Lung (tissue), 12 donors: Measurements from ENCODE around the gene EFS. TPM values are rescaled to one million over a fixed set of nuclear protein-coding genes. Genes with fewer than 3 reads are reported as not detected.

Experiments used
- ATAC-seq: fragments of 200-7000 bp; cut with Tn5 transposase; one replicate; pipeline ENCODE4 v1.9.1; 2020; ENCODE audit warnings: moderate number of reproducible peaks; ENCODE audit not compliant: insufficient read depth, low FRiP score
- DNase-seq, 3 donors: peaks; one replicate each; pipeline ENCODE4 v3.0.0-alpha.2; 2013 to 2017
- H3K27ac ChIP-seq, 2 donors: one replicate each; pipeline ENCODE4 v1.5.1; 2013; ENCODE audit warnings: mild to moderate bottlenecking in 2 of 2, moderate library complexity in 2 of 2, control low read depth in 1 of 2, inconsistent platforms in 1 of 2, low read depth in 1 of 2, low read length in 1 of 2
- H3K27me3 ChIP-seq, 3 donors: one replicate each; pipeline ENCODE4 v1.5.1; 2013; ENCODE audit warnings: low read length in 2 of 3; ENCODE audit not compliant: control insufficient read depth in 3 of 3, insufficient read depth in 3 of 3
- H3K36me3 ChIP-seq, 4 donors: one replicate each; pipeline ENCODE4 v1.5.1; 2013; ENCODE audit warnings: low read length in 4 of 4, mild to moderate bottlenecking in 1 of 4, moderate library complexity in 1 of 4; ENCODE audit not compliant: control insufficient read depth in 4 of 4, insufficient read depth in 4 of 4
- H3K4me1 ChIP-seq, 5 donors: one replicate each; pipeline ENCODE4 v1.5.1; 2013; ENCODE audit warnings: low read length in 5 of 5, mild to moderate bottlenecking in 2 of 5, moderate library complexity in 1 of 5; ENCODE audit not compliant: control insufficient read depth in 5 of 5, insufficient read depth in 5 of 5
- H3K4me3 ChIP-seq: one replicate; pipeline ENCODE4 v1.5.1; 2013; ENCODE audit warnings: mild to moderate bottlenecking, control low read depth, moderate library complexity
- H3K9ac ChIP-seq, 2 donors: one replicate each; pipeline ENCODE4 v1.5.1; 2013; ENCODE audit warnings: low read length in 2 of 2, control low read depth in 1 of 2; ENCODE audit not compliant: insufficient read depth in 1 of 2
- H3K9me3 ChIP-seq, 4 donors: one replicate each; pipeline ENCODE4 v1.5.1; 2013; ENCODE audit warnings: low read length in 3 of 4, mild to moderate bottlenecking in 1 of 4, moderate library complexity in 1 of 4; ENCODE audit not compliant: control insufficient read depth in 4 of 4, insufficient read depth in 3 of 4
- whole genome bisulfite sequencing, 2 donors: extraction: QIAGEN DNeasy Blood & Tissue Kit; methylation state at CpG; one replicate each; pipeline ENCODE4 v1.1.7; 2013; 5-methylcytosine and 5-hydroxymethylcytosine counted together
- polyA plus RNA-seq, 2 donors: library from polyadenylated mRNA; stranded (reverse); fragments of 200-250 nt; gene quantifications; one replicate each; pipeline ENCODE4 v1.2.1, GENCODE V29; 2013
- total RNA-seq, 2 donors: library from RNA; depleted of rRNA in 1 of 2; stranded (reverse); fragments of >200 nt in 1 of 2; gene quantifications; one replicate each; pipeline ENCODE4 v1.2.1, GENCODE V29; 2014 to 2021
- TF ChIP-seq, protein P1 (sequence below): IDR thresholded peaks from 2 replicates; pipeline ENCODE4 v1.5.1; 2012; ENCODE audit warnings: mild to moderate bottlenecking; ENCODE audit errors: control extremely low read depth, extremely low read depth
- donor health status: control.
- donor health status: control.
- donor health status: Bipolar disorder and iron deficiency.
- donor health status: healthy.
- donor health status: DM: yes; HTN: yes; CAD: no.

Gene EFS
- total and polyA plus RNA-seq, 4 donors, result 6.5 to 19.9 (median 12.7) TPM

DNA sequence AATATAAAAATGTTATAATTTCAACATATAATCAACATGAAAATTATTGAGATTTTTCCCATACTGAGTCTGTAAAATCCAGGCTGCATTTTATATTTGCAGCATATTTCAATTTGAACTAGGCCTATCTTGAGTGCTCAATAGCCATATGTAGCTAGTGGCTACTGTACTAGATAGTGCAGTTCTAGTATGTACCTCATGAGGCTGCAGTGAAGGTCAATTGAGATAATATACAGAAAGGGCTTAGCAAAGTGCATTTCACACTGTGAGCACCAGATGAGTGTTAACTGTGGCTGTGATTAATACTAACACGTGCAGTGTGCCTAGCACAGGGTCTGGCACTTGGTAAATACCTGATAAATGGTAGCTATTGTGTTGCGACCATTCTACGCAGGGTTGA, 6.9 kb downstream of the EFS start:
- ATAC-seq, result no peak
- TF ChIP-seq, protein P1, sequence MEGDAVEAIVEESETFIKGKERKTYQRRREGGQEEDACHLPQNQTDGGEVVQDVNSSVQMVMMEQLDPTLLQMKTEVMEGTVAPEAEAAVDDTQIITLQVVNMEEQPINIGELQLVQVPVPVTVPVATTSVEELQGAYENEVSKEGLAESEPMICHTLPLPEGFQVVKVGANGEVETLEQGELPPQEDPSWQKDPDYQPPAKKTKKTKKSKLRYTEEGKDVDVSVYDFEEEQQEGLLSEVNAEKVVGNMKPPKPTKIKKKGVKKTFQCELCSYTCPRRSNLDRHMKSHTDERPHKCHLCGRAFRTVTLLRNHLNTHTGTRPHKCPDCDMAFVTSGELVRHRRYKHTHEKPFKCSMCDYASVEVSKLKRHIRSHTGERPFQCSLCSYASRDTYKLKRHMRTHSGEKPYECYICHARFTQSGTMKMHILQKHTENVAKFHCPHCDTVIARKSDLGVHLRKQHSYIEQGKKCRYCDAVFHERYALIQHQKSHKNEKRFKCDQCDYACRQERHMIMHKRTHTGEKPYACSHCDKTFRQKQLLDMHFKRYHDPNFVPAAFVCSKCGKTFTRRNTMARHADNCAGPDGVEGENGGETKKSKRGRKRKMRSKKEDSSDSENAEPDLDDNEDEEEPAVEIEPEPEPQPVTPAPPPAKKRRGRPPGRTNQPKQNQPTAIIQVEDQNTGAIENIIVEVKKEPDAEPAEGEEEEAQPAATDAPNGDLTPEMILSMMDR, result no peak
- no peaks in the 10 kb centered on the region for H3K27me3 ChIP-seq
- H3K9ac ChIP-seq, result no peak overlapping the region
- no peak overlapping the region for H3K27ac ChIP-seq
- H3K4me1 ChIP-seq, result peaks cover 0 to 16% (median 0%) of the 10 kb centered on the region in 5 donors
- no peaks in the 10 kb centered on the region for H3K9me3 ChIP-seq
- peaks cover 0 to 25% (median 13%) of the 10 kb centered on the region in 4 donors for H3K36me3 ChIP-seq
- 86 to 87% methylated on average over 3 of the region's 3 CpGs for WGBS, 2 donors
- no peak overlapping the region for H3K4me3 ChIP-seq
- DNase-seq, result no peak

GRCh38 chr14:23357261-23357660, 7.7 kb downstream of the EFS start:
- Histone ChIP-seq H3K27me3 (no peaks in the 10 kb centered on the region), H3K4me1 (peaks cover 0 to 14% (median 3%) of the 10 kb centered on the region in 5 donors), H3K4me3 (no peak overlapping the region), H3K36me3 (peaks cover 0 to 25% (median 12%) of the 10 kb centered on the region in 4 donors), H3K27ac (no peak overlapping the region), H3K9me3 (no peaks in the 10 kb centered on the region), H3K9ac (no peak overlapping the region)
- no peak for ATAC-seq
- TF ChIP-seq, protein P1, result no peak
- WGBS, 2 donors, result 90 to 93% methylated on average over 8 of the region's 8 CpGs
- DNase-seq, result no peak

GRCh38 chr14:23356662-23357061, 8.3 kb downstream of the EFS start:
- Histone ChIP-seq H3K27ac (no peak overlapping the region), H3K4me1 (peaks cover 0 to 14% (median 5%) of the 10 kb centered on the region in 5 donors), H3K36me3 (peaks cover 0 to 23% (median 9%) of the 10 kb centered on the region in 4 donors), H3K27me3 (no peaks in the 10 kb centered on the region), H3K9me3 (no peaks in the 10 kb centered on the region), H3K4me3 (no peak overlapping the region), H3K9ac (no peak overlapping the region)
- ATAC-seq, result no peak
- DNase-seq, result no peak
- TF ChIP-seq, protein P1, result no peak
- 94 to 96% methylated on average over 4 of the region's 4 CpGs for WGBS, 2 donors

- no peak overlapping the region for H3K27ac ChIP-seq
- WGBS, 2 donors, result 90 to 91% methylated on average over 6 of the region's 6 CpGs
- peaks cover 0 to 20% (median 6%) of the 10 kb centered on the region in 4 donors for H3K36me3 ChIP-seq
- DNase-seq, result no peak
- H3K4me3 ChIP-seq, result no peak overlapping the region
- no peak overlapping the region for H3K9ac ChIP-seq
- peaks cover 0 to 10% (median 6%) of the 10 kb centered on the region in 5 donors for H3K4me1 ChIP-seq
- H3K9me3 ChIP-seq, result no peaks in the 10 kb centered on the region
- TF ChIP-seq, protein P1, result no peak
- no peak for ATAC-seq
- H3K27me3 ChIP-seq, result no peaks in the 10 kb centered on the region
These were observed 9.0 kb downstream of the EFS start for GRCh38 chr14:23355871-23356435.
